Naive B cell (primary cell): ENCODE measurements around the gene RNF169. TPM values are rescaled to one million over a fixed set of nuclear protein-coding genes. Genes with fewer than 3 reads are reported as not detected.
"Not testable (repeated sequence)": the region's sequence is repeated elsewhere in the genome, so short reads cannot be mapped to it uniquely, and the experiment has no call there.

ENCODE experiments used
- ATAC-seq, 2 donors: fragments of 150-1000 bp; cut with Tn5 transposase; 2 replicates each; pipeline ENCODE4 v1.10.0; 2021; ENCODE audit warnings: low read depth in 2 of 2, mild to moderate bottlenecking in 2 of 2, moderate library complexity in 2 of 2
- DNase-seq: peaks from one replicate; pipeline ENCODE4 v3.0.0; 2022
- H3K27ac Mint-ChIP-seq, 6 donors: one replicate each; pipeline ENCODE4 v1.8.0; 2020 to 2022; ENCODE audit warnings: mild to moderate bottlenecking in 6 of 6, mixed read lengths in 6 of 6, moderate library complexity in 5 of 6, inconsistent platforms in 2 of 6
- H3K27me3 Mint-ChIP-seq, 3 donors: one replicate each; pipeline ENCODE4 v1.8.0; 2021 to 2022; ENCODE audit warnings: mixed read lengths in 3 of 3, mild to moderate bottlenecking in 1 of 3
- H3K36me3 Mint-ChIP-seq, 2 donors: one replicate each; pipeline ENCODE4 v1.8.0; 2020 to 2022; ENCODE audit warnings: mixed read lengths in 2 of 2, inconsistent platforms in 1 of 2, mild to moderate bottlenecking in 1 of 2
- H3K4me1 Mint-ChIP-seq, 3 donors: one replicate each; pipeline ENCODE4 v1.8.0; 2020 to 2022; ENCODE audit warnings: mixed read lengths in 3 of 3, inconsistent platforms in 1 of 3, mild to moderate bottlenecking in 1 of 3, moderate library complexity in 1 of 3
- H3K4me3 Mint-ChIP-seq, 8 donors: one replicate each; pipeline ENCODE4 v1.8.0; 2020 to 2022; ENCODE audit warnings: mild to moderate bottlenecking in 8 of 8, mixed read lengths in 8 of 8, moderate library complexity in 8 of 8, inconsistent platforms in 2 of 8
- H3K9me3 Mint-ChIP-seq, 7 donors: one replicate each; pipeline ENCODE4 v1.8.0; 2020 to 2022; ENCODE audit warnings: mixed read lengths in 7 of 7, mild to moderate bottlenecking in 5 of 7, inconsistent platforms in 2 of 7, moderate library complexity in 1 of 7
- polyA plus RNA-seq, 6 donors: library from polyadenylated mRNA; unstranded; fragments of 300-500 nt; fragmentation: Illumina TruSeq; gene quantifications; one replicate each; pipeline ENCODE4 v1.2.3, GENCODE V29; 2021; ENCODE audit warnings: low read depth in 6 of 6

RNF169 gene
- polyA plus RNA-seq, 6 donors from 2014 or later = 1.00 to 3.1 (median 1.6) TPM

DNA sequence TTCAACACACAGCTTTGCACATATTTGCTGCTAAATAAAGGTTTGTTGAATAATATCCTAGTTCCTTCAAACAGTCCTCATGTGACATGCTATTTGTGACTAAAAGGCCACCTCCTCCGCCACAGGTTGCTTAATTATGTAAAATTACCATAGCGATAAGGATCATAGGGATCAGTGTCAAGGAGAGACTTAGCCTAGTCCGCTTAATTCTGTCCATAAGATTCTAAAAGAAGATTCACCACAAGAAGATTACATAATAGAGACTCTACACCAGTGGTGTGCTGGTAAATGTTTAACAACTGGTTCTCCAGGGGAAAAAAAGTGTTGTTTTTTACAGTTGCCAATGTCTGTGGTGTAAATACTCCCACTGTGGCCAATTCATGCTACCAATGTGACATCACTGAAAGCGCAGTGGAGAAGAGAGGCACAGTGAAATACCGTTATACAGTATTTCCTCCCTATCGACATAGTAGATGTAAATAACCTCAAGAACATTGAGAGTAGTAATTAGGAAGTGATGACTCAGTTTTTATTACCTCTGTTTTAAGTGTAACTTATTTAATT is 13.2 kb upstream of the RNF169 start:
- peaks cover 67 to 78% (median 74%) of the 10 kb centered on the region in 3 donors for H3K27me3 Mint-ChIP-seq
- peaks cover 6 to 14% (median 10%) of the 10 kb centered on the region in 3 donors for H3K4me1 Mint-ChIP-seq
- ATAC-seq = no peak
- DNase-seq = no peak
- H3K9me3 Mint-ChIP-seq = no peaks in the 10 kb centered on the region
- no peak overlapping the region for H3K4me3 Mint-ChIP-seq
- peaks cover 0 to 16% of the 10 kb centered on the region in 2 donors for H3K36me3 Mint-ChIP-seq
- H3K27ac Mint-ChIP-seq = no peak overlapping the region

DNA sequence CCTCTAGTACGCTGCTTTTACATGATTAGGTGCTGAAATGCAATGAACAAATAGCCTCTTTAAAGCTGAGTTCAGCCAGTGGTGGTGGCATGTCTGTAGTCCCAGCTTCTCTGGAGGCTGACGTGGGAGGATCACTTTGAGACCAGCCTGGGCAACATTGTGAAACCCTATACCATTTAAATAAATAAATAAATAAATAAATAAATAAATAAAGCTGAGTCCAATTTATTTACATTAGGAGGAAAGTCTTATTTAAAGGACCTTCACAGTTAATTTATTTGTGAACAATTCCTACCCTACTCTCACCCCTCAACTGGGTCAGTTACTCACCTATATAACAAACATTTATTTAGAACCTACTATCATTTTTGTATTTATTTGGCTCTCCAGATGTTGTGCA is 12.6 kb upstream of the RNF169 start:
- Mint-ChIP-seq H3K27ac (no peak overlapping the region), H3K36me3 (peaks cover 0 to 10% of the 10 kb centered on the region in 2 donors), H3K4me3 (no peak overlapping the region), H3K27me3 (peaks cover 67 to 72% (median 68%) of the 10 kb centered on the region in 3 donors), H3K4me1 (peaks cover 1 to 8% (median 5%) of the 10 kb centered on the region in 3 donors), H3K9me3 (no peaks in the 10 kb centered on the region)
- DNase-seq (no peak), ATAC-seq (no peak)

DNA sequence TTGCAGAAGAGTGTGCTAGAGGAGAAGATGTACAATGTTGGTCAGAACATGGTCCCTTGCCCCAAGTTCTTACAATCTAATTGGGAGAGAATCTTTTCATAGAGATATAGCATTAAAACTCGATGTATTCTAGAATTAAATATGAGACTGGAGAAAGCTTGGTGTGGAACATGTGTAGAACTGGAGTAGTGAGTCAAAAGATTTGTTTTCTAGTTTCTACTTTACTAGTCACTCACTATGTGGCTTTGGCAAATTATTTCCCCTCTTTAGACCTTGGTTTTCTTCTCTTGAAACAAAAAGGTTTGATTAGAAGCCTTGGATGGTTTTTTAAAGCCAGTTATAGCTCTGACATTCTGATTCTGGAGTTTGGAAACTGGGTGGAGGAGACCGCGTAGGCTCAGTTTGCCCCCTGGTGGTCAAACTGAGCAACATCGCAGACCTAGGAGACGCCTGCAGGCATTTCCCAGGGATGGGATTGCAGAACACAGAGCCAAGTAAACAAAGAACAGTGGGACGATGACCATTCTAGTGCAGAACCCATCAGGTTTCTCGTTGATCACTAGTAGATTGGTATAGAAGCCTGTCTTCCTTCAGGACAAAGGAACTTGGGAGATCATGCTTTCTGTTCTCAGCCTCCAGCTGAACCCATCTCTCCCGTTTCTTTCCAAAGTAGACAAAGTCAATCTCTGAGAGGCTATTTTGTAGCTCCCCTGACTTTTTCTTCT is 8.9 kb upstream of the RNF169 start:
- H3K9me3 Mint-ChIP-seq = no peaks in the 10 kb centered on the region
- ATAC-seq (peak; percentile 70 to 80), DNase-seq (peak; percentile 27)
- H3K4me1 Mint-ChIP-seq = peaks cover 0 to 5% (median 2%) of the 10 kb centered on the region in 3 donors
- H3K36me3 Mint-ChIP-seq = no peaks in the 10 kb centered on the region
- no peak overlapping the region for H3K4me3 Mint-ChIP-seq
- peaks cover 37 to 42% (median 41%) of the 10 kb centered on the region in 3 donors for H3K27me3 Mint-ChIP-seq
- H3K27ac Mint-ChIP-seq = no peak overlapping the region

DNA sequence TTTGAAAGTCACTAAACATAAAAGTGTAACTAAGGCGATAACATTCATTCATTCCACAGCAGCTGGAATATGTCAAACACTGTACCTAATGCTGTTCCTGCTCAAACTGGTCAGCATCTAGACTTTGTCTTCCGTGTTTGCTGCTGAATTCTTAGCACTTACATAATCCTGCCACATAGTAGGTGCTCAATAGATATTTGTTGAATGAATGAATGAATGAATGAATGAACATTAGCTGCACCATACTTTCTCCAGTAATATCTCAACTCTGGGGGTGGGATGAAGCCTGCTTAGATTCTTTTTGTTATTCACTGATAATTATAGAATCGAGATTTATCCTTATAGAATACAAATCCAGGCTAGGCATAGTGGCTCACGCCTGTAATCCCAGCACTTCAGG is 6.6 kb upstream of the RNF169 start:
- ATAC-seq = no peak
- Mint-ChIP-seq H3K36me3 (no peaks in the 10 kb centered on the region), H3K27me3 (peaks cover 23 to 25% (median 23%) of the 10 kb centered on the region in 3 donors)

DNA sequence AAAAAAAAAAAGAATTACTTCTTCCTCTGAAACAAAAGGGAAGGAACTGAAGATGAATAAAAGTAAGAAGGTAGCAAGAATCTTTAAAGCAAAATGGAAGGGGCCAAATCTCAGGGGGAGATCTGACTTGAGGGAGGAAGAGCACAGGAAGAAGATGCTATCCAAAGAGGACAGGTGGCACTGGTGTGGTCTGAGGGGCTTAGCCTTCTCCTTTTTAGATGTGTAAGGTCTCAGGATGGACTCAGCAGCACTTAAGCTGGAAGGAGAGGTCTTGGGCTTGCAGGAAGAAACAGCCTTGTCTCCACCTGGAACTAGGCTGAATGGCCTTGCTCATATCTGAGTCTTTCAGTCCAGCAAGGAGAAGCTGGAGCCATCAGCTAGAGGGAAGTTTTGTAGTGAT is 5.0 kb upstream of the RNF169 start:
- H3K36me3 Mint-ChIP-seq = no peaks in the 10 kb centered on the region
- H3K27ac Mint-ChIP-seq = peak overlapping the region in 2 of 6 donors; percentile 67 to 84
- ATAC-seq (no peak), DNase-seq (no peak)
- H3K27me3 Mint-ChIP-seq = peaks cover 10 to 17% (median 13%) of the 10 kb centered on the region in 3 donors
- peaks cover 13 to 20% (median 14%) of the 10 kb centered on the region in 3 donors for H3K4me1 Mint-ChIP-seq
- no peak overlapping the region for H3K4me3 Mint-ChIP-seq
- H3K9me3 Mint-ChIP-seq = no peaks in the 10 kb centered on the region

More for the DNA sequence above, 6.6 kb upstream of the RNF169 start:
- no peak overlapping the region for H3K4me3 Mint-ChIP-seq
- peaks cover under 1 to 6% (median 5%) of the 10 kb centered on the region in 3 donors for H3K4me1 Mint-ChIP-seq
- H3K27ac Mint-ChIP-seq = peak overlapping the region in 1 of 6 donors; percentile 13
- H3K9me3 Mint-ChIP-seq = no peaks in the 10 kb centered on the region
- no peak for DNase-seq

DNA sequence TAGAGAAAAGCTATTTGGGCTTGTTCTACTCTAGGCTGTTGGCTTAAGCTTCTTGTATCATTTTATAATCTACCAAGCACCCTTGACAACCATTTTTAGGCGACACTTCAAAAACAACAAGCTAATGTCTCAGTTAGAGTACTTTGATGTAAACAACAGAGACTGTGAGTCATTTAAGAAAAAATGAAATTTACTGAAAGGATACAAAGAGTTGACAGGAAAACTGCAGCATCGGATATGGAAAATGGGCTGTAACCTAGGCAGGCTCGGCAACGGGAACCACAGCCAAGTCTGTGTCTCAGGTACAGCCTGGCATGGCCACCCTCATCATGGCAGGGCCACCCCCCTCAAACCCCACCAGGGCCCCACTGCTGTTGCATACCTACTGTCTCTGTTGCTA is 4.4 kb upstream of the RNF169 start:
- peaks cover 3 to 10% (median 7%) of the 10 kb centered on the region in 3 donors for H3K27me3 Mint-ChIP-seq
- H3K36me3 Mint-ChIP-seq = no peaks in the 10 kb centered on the region
- H3K4me3 Mint-ChIP-seq = no peak overlapping the region
- H3K9me3 Mint-ChIP-seq = no peaks in the 10 kb centered on the region
- peaks cover 14 to 20% (median 16%) of the 10 kb centered on the region in 3 donors for H3K4me1 Mint-ChIP-seq
- ATAC-seq (no peak), DNase-seq (no peak)
- peak overlapping the region in 1 of 6 donors; percentile 29 for H3K27ac Mint-ChIP-seq

DNA sequence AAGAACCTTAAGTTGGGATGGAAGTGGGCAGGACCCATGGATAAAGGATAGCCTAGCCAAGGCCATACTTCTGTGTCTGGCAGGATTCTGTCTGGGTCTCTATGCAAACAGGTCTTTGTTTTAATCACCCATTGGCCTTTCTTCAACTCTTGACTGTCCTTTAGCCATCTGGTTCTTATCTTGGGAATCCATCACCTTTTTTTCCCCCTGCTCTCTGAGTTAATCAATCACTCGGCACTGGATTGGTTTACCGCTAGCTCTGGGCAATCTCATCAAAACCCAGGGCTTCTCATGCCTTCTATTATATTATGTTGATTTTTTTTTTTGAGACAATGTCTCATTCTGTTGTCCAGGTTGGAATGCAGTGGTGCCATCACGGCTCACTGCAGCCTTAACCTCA is 1.8 kb upstream of the RNF169 start:
- Mint-ChIP-seq H3K27ac (peak overlapping the region in 2 of 6 donors; percentile 47 to 98), H3K4me1 (peaks cover 23 to 39% (median 27%) of the 10 kb centered on the region in 3 donors)

DNA sequence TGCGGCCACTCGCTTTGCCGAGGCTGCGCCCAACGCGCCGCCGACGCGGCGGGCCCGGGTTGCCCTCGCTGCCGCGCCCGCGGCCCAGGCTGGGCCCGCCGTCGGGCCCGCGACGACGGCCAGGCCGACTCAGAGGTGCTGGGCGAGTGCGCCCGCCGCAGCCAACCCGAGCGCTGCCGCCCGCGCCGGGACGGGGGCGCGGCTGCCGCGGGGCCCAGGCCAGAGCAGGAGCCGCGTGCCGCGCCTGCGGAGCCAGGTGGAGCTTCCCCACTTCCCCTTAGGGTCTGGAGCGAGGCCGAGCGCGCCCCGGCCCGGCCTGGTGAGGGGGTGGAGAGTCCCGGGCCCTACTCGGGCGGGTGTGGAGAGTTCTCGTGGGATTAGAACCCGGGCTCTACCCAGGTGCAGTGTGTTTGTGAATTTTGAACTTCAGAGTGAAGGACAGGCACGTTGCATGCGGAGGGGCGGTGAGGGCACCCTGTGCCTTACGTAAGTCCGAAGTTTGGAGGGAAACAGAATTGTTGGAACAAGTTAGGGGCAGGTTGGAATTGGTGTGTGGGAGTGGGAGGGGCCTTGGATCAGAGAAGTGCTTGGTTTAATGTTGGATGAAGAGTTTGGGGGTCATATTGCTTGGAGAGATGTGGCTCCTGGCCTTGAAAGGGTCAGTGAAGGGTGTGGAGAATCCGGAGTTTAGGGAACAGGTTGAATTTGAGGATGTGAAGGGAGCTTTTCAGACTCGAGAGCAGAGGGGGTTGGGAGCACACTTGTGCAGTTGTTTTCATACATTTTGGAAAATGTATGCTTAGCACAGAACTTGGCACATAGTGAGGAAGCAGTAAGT is 697 bp downstream of the RNF169 start:
- DNase-seq (peak; percentile 61), ATAC-seq (peak; percentile 55)
- peak overlapping the region; percentile 85 to 98 (median 94) for H3K4me3 Mint-ChIP-seq
- no peaks in the 10 kb centered on the region for H3K9me3 Mint-ChIP-seq
- H3K4me1 Mint-ChIP-seq = peaks cover 24 to 52% (median 33%) of the 10 kb centered on the region in 3 donors
- H3K36me3 Mint-ChIP-seq = no peaks in the 10 kb centered on the region
- no peaks in the 10 kb centered on the region for H3K27me3 Mint-ChIP-seq
- peak overlapping the region; percentile 78 to 98 (median 94) for H3K27ac Mint-ChIP-seq

More for the DNA sequence above, 1.8 kb upstream of the RNF169 start:
- H3K9me3 Mint-ChIP-seq = no peaks in the 10 kb centered on the region
- peak overlapping the region in 3 of 8 donors; percentile 39 to 98 (median 65) for H3K4me3 Mint-ChIP-seq
- no peak for ATAC-seq
- DNase-seq = no peak
- no peaks in the 10 kb centered on the region for H3K36me3 Mint-ChIP-seq
- no peaks in the 10 kb centered on the region for H3K27me3 Mint-ChIP-seq

DNA sequence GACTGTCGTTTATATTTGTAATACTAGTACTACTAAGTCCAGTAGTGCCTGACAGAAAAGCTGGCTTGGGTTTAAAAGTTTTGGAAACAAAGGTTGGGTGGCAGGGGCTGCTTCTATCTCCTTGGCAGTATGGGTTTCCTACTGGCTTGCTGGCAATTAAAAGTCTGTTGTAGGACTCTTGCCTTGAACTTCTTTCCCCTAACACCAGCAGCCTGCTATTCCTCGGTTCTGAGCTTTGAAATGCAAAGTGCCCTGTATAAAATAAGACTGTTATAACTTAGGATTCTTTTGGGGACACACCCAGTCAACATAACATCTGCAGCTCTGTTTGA is 1.3 kb downstream of the RNF169 start:
- DNase-seq (no peak), ATAC-seq (no peak)
- Mint-ChIP-seq H3K4me3 (peak overlapping the region; percentile 85 to 98 (median 93)), H3K27ac (peak overlapping the region in 4 of 6 donors; percentile 78 to 98 (median 89)), H3K36me3 (no peaks in the 10 kb centered on the region), H3K4me1 (peaks cover 24 to 58% (median 39%) of the 10 kb centered on the region in 3 donors), H3K27me3 (no peaks in the 10 kb centered on the region), H3K9me3 (no peaks in the 10 kb centered on the region)

DNA sequence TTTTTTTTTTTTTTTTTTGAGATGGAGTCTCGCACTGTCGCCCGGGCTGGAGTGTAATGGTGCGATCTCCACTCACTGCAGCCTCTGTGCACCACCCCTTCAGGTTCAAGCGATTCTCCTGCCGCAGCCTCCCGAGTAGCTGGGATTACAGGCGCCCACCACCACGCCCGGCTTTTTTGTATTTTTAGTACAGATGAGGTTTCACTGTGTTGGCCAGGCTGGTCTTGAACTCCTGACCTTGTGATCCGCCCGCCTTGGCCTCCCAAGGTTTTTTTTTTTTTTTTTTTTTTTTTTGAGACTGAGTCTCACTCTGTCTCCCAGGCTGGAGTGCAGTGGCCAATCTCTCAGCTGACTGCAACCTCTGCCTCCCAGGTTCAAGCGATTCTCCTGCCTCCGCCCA is 1.9 kb downstream of the RNF169 start:
- Mint-ChIP-seq H3K27ac (peak overlapping the region in 3 of 6 donors; percentile 15 to 75 (median 41)), H3K4me3 (peak overlapping the region; percentile 3 to 98 (median 88)), H3K4me1 (peaks cover 28 to 65% (median 45%) of the 10 kb centered on the region in 3 donors)
- not testable (repeated sequence) for H3K27me3 Mint-ChIP-seq, H3K9me3 Mint-ChIP-seq, ATAC-seq, H3K36me3 Mint-ChIP-seq, DNase-seq

DNA sequence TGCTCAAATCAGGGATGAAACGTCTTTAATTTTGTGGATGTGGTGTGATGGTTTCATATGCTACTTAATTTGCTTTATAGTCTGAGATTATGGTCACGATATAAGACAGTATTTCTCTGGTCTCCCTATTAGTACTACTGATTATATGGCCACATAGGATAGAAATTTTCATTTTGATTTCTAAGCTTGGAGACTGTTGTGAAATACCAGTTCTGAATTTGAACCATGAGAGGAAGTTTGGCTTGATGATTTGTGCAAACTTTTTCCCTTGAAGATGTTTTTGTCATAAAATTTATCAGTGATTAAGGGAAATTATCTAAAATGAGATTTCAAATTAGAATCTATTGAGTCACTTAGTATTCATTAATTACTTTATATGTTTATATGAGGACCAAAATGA is 2.7 kb downstream of the RNF169 start:
- Mint-ChIP-seq H3K36me3 (peaks cover 1 to 2% of the 10 kb centered on the region in 2 donors), H3K27ac (peak overlapping the region in 1 of 6 donors; percentile 58), H3K27me3 (no peaks in the 10 kb centered on the region), H3K9me3 (peaks cover 0 to under 1% (median 0%) of the 10 kb centered on the region in 7 donors), H3K4me3 (peak overlapping the region in 5 of 8 donors; percentile 34 to 98 (median 66)), H3K4me1 (peaks cover 32 to 67% (median 51%) of the 10 kb centered on the region in 3 donors)
- ATAC-seq = no peak
- DNase-seq = no peak

DNA sequence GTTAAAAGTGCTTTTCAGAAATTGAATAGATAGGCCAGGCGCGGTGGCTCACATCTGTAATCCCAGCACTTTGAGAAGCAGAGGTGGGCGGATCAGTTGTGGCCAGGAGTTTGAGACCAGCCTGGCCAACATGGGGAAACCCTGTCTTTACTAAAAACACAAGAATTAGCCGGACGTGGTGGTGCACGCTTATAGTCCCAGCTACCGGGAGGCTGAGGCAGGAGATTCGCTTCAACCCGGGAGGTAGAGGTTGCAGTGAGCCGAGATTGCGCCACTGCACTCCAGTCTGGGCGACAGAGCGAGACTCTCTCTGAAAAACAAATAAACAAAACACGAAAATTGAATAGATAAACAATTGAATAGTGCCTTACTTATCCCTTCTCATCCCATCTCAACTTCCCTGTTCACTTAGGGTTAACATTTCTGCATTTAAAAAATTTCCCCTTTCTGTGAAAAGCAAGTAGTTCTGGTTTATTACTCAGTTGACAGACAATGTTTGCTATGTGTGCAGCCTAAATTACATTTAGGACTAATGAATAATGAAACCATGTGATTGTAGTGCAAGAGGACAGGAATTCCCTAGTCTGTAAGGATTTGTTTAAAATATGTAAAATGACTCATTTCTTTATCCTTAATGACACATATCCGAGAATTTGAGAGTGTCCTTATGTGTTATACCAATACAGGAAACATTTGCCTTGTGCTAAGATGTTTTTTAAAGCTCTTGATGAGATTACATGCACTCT is 6.0 kb downstream of the RNF169 start:
- DNase-seq (no peak), ATAC-seq (no peak)
- peak overlapping the region in 1 of 8 donors; percentile 9 for H3K4me3 Mint-ChIP-seq
- no peaks in the 10 kb centered on the region for H3K27me3 Mint-ChIP-seq
- peaks cover 23 to 45% (median 35%) of the 10 kb centered on the region in 3 donors for H3K4me1 Mint-ChIP-seq
- H3K27ac Mint-ChIP-seq = peak overlapping the region in 2 of 6 donors; percentile 49 to 74
- peaks cover 0 to 5% (median 0%) of the 10 kb centered on the region in 7 donors for H3K9me3 Mint-ChIP-seq
- H3K36me3 Mint-ChIP-seq = peaks cover 5 to 7% of the 10 kb centered on the region in 2 donors
